ENCODE data around the gene CSDE1.
A peak's percentile ranks its signal among the peaks of the same experiment; 100 is the strongest.

CSDE1 gene

GRCh38 chr1:114696810-114697209, 61.0 kb downstream of the CSDE1 start:
- DNase-seq = no peak

GRCh38 chr1:114695430-114696058, 62.2 kb downstream of the CSDE1 start, which contains the start of gene AMPD1:
AMPD1 (minus strand) TSS chr1:114695546; CDS start chr1:114695471, 75 bp downstream.
- no peak for DNase-seq

- DNase-seq = no peak
Measured at GRCh38 chr1:114694540-114695310, 63.1 kb downstream of the CSDE1 start.

- DNase-seq = no peak
Measured at GRCh38 chr1:114692947-114693346, 64.8 kb downstream of the CSDE1 start.

- DNase-seq = no peak
Measured at GRCh38 chr1:114691061-114691460, 66.7 kb downstream of the CSDE1 start.

GRCh38 chr1:114690148-114690547, 67.6 kb downstream of the CSDE1 start:
- DNase-seq = no peak

GRCh38 chr1:114688526-114688925, 69.3 kb downstream of the CSDE1 start:
- no peak for DNase-seq

GRCh38 chr1:114685851-114686250, 71.9 kb downstream of the CSDE1 start:
- no peak for DNase-seq

GRCh38 chr1:114677691-114678090, 80.1 kb downstream of the CSDE1 start:
- DNase-seq = no peak

- DNase-seq = no peak
Measured at GRCh38 chr1:114676115-114676514, 81.7 kb downstream of the CSDE1 start.

- DNase-seq = no peak
Measured at GRCh38 chr1:114671939-114672275, 85.9 kb downstream of the CSDE1 start.

GRCh38 chr1:114671011-114671938, 86.5 kb downstream of the CSDE1 start:
- no peak for DNase-seq

GRCh38 chr1:114670083-114671010, 87.4 kb downstream of the CSDE1 start:
- peak; percentile 88 for DNase-seq

- DNase-seq = no peak
Measured at GRCh38 chr1:114669562-114670082, 88.2 kb downstream of the CSDE1 start, which contains the start of gene DENND2C. DENND2C (minus strand) TSS chr1:114670049; CDS start chr1:114625984, 44,065 bp downstream.

- DNase-seq = no peak
Measured at GRCh38 chr1:114668784-114669561, 88.8 kb downstream of the CSDE1 start.

GRCh38 chr1:114668373-114668772, 89.4 kb downstream of the CSDE1 start:
- DNase-seq = no peak

- DNase-seq = no peak
Measured at GRCh38 chr1:114666954-114667353, 90.8 kb downstream of the CSDE1 start.
